Muscle of arm (tissue), 12 donors: ENCODE results near the gene RTN3. TPM values are rescaled to one million over a fixed set of nuclear protein-coding genes. Genes with fewer than 3 reads are reported as not detected.
A peak's percentile ranks its signal among the peaks of the same experiment; 100 is the strongest.
"Not testable (repeated sequence)": the region's sequence is repeated elsewhere in the genome, so short reads cannot be mapped to it uniquely, and the experiment has no call there.

Experiments
- DNase-seq: peaks from one replicate; pipeline ENCODE4 v3.0.0-alpha.2; 2013
- polyA plus RNA-seq, 12 donors: library from polyadenylated mRNA; unstranded; fragments of 120-200 nt; gene quantifications; one replicate each; pipeline ENCODE4 v1.2.1, GENCODE V29; 2013; ENCODE audit not compliant: insufficient read length in 12 of 12

The RTN3 gene
- polyA plus RNA-seq, 12 donors, result 53.7 to 124 (median 63.1) TPM; not detected in 1

- no peak for DNase-seq
Measured at GRCh38 chr11:63673579-63673978, 7.7 kb upstream of the RTN3 start.

- no peak for DNase-seq
Measured at GRCh38 chr11:63680834-63681320, 423 bp upstream of the RTN3 start.

GRCh38 chr11:63682066-63683021, 1.0 kb downstream of the RTN3 start:
- peak; percentile 53 for DNase-seq

- peak; percentile 28 for DNase-seq
Measured at GRCh38 chr11:63683133-63683991, 2.1 kb downstream of the RTN3 start.

GRCh38 chr11:63685158-63685721, 3.9 kb downstream of the RTN3 start:
- not testable (repeated sequence) for DNase-seq

GRCh38 chr11:63686926-63687325, 5.6 kb downstream of the RTN3 start:
- no peak for DNase-seq

GRCh38 chr11:63687845-63688244, 6.5 kb downstream of the RTN3 start:
- DNase-seq, result no peak

GRCh38 chr11:63694596-63694995, 13.3 kb downstream of the RTN3 start:
- no peak for DNase-seq

GRCh38 chr11:63698976-63699733, 17.9 kb downstream of the RTN3 start:
- no peak for DNase-seq

- DNase-seq, result no peak
Measured at GRCh38 chr11:63699896-63700295, 18.6 kb downstream of the RTN3 start.

- DNase-seq, result no peak
Measured at GRCh38 chr11:63705526-63705925, 24.2 kb downstream of the RTN3 start.

- no peak for DNase-seq
Measured at GRCh38 chr11:63708764-63709163, 27.5 kb downstream of the RTN3 start.

- DNase-seq, result no peak
Measured at GRCh38 chr11:63709336-63709884, 28.1 kb downstream of the RTN3 start.

GRCh38 chr11:63710476-63711217, 29.3 kb downstream of the RTN3 start:
- DNase-seq, result no peak

GRCh38 chr11:63711838-63712237, 30.5 kb downstream of the RTN3 start:
- DNase-seq, result no peak

- no peak for DNase-seq
Measured at GRCh38 chr11:63713766-63714165, 32.5 kb downstream of the RTN3 start.

- DNase-seq, result no peak
Measured at GRCh38 chr11:63716046-63716445, 34.7 kb downstream of the RTN3 start.

- no peak for DNase-seq
Measured at GRCh38 chr11:63719001-63719400, 37.7 kb downstream of the RTN3 start.

- DNase-seq, result no peak
Measured at GRCh38 chr11:63719987-63720386, 38.7 kb downstream of the RTN3 start.

GRCh38 chr11:63720611-63721010, 39.3 kb downstream of the RTN3 start:
- DNase-seq, result no peak
